HEK293T (cell line): ENCODE results near the gene BICD1.

ENCODE experiments used
- ARNT ChIP-seq: fragments of 450-650 bp; IDR thresholded peaks from 2 replicates; pipeline ENCODE4 v1.6.1; 2017; ENCODE audit warnings: mild to moderate bottlenecking
- BHLHE40 ChIP-seq: fragments of 450-650 bp; IDR thresholded peaks from 2 replicates; pipeline ENCODE4 v1.6.1; 2016; ENCODE audit warnings: mild to moderate bottlenecking, moderate library complexity, borderline replicate concordance
- CTBP1 ChIP-seq: fragments of 450-650 bp; IDR thresholded peaks from 2 replicates; pipeline ENCODE4 v1.6.1; 2016; ENCODE audit warnings: borderline replicate concordance
- FOXA1 ChIP-seq: fragments of 450-650 bp; IDR thresholded peaks from 2 replicates; pipeline ENCODE4 v1.6.1; 2016; ENCODE audit warnings: mild to moderate bottlenecking
- FOXK2 ChIP-seq: fragments of 450-650 bp; IDR thresholded peaks from 2 replicates; pipeline ENCODE4 v1.6.1; 2016; ENCODE audit warnings: mild to moderate bottlenecking
- FOXM1 ChIP-seq: fragments of 450-650 bp; IDR thresholded peaks from 2 replicates; pipeline ENCODE4 v1.6.1; 2017; ENCODE audit warnings: mild to moderate bottlenecking, borderline replicate concordance
- NFRKB ChIP-seq: fragments of 450-650 bp; IDR thresholded peaks from 2 replicates; pipeline ENCODE4 v1.6.1; 2016; ENCODE audit warnings: mild to moderate bottlenecking, moderate library complexity
- SUZ12 ChIP-seq: fragments of 450-650 bp; IDR thresholded peaks from 2 replicates; pipeline ENCODE4 v1.6.1; 2016; ENCODE audit warnings: mild to moderate bottlenecking
- ZNF384 ChIP-seq: fragments of 450-650 bp; IDR thresholded peaks from 2 replicates; pipeline ENCODE4 v1.6.1; 2016

GRCh38 chr12:32226768-32227167 lies 120.1 kb downstream of the BICD1 start:
- TF ChIP-seq FOXM1 (no peak), SUZ12 (no peak), BHLHE40 (no peak), FOXK2 (no peak), NFRKB (no peak), ZNF384 (no peak), ARNT (no peak), FOXA1 (no peak), CTBP1 (no peak)
